ENCODE measurements around the gene NELFA.
"Not testable (repeated sequence)": the region's sequence is repeated elsewhere in the genome, so short reads cannot be mapped to it uniquely, and the experiment has no call there.

NELFA gene

DNA sequence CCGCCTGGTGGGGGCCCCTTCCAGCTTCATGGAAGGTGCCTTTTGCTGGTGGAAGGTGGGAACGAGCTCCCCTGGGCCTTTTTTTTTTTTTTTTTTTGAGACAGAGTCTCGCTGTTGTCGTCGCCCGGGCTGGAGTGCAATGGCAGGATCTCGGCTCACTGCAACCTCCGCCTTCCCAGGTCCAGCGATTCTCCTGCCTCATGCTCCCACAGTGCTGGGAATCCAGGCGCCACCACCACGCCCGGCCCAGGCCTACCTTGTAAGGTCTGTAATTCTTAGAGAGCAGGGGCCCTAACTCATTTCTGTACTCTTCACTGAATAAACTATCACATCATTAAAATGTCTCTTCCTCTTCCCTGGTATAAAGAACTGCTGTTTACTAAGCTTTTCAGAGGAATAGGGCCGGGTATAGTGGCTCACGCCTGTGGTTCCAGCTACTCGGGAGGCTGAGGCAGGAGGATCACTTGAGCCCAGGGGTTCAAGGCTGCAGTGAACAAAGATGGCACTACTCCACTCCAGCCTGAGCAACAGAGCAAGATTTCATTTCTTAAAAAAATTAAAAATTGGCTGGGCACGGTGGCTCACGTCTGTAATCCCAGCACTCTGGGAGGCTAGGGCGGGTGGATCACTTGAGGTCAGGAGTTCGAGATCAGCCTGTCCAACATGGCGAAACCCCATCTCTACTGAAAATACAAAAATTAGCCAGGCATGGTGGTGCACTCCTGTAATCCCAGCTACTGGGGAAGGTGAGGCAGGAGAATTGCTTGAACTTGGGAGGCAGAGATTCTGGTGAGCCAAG, 14.9 kb downstream of the NELFA start:
- DNase-seq: not testable (repeated sequence)

DNA sequence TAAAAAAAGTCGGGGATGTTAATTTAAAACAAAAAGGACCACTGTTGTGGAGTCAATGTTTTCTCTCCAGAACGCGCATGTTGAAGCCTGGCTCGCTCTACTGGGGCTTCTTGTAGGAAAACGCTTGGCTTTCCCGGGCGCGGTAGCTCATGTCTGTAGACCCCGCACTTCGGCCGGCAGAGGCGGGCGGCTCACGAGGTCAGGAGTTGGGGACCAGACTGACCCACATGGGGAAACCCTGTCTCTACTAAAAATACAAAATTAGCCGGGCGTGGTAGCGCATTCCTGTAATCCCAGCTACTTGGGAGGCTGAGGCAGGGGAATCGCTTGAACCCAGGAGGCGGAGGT, 15.6 kb downstream of the NELFA start:
- DNase-seq: no peak

DNA sequence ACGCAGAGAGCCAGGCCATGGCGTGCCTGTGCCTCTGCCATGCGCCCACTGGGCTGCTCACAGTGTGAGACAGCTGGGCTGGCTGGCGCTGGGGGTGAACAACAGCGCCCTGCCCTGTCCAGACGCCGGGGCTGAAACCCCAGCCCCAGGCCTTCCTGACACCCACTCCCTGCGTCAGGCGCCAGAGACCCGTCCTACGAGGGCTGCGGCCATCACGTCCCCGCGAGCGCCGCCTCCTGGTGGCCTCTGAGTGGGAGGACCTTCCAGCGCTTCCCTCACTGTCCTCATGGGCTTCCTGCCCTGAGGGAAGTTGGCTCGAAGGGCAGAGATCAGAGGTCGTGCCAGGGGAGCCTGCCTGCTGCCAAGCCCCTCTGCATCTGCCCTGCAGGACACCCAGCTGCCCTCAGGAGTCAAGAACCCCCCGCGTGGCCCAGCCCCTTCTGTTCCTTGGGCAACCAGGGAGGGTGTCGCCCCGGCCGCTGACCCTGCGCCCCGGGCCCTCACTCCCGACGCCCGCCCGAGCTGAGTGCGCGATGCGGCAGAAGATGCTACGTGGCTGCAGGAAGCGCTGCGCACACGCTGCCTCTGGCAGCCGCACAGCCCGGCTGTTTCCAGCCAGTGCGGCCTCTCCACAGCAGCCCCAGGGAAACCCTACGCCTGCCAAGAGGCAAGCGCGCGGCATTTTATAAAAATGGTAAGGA, 16.2 kb downstream of the NELFA start:
- DNase-seq: no peak

DNA sequence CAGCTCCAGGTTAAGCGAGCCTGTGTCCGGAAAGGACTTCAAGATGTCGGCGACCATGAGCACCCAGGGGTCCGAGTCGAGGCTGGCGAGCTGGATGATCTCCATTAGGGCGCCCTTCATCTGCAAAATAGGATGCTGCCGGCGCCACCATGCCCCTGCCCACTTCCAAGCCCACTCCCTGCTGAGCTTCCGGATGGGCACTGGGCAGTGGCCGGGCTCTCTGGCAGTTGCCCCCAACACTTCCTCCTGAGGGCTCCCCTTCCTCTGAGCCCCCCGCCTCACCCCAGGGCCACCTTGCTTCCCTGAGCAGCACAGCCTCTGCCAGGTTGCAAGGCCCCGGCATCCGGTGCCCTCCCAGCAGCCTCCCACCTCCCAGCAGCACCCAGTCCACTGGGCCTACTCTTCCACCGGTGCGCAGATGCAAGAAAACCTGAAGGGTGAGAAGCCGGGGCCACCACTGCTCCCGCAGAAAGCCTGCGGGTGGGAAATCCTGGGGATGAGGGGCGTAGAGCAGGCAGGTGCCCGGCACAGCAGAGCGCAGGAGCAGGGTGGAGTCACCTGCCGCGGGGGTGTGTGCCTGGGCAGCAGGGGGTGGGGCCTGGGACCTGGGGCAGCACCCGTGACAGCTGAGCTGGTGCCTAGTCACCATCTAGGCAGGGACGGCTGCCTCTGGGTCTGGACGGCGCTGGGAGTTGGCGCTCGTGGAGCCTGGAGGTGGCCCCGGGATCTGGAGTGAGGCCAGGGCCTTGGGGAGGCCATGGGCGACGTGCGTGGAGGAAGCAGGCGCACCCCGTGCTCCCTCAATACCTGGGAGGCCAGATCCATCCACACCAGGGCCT, 17.0 kb downstream of the NELFA start:
- no peak for DNase-seq

DNA sequence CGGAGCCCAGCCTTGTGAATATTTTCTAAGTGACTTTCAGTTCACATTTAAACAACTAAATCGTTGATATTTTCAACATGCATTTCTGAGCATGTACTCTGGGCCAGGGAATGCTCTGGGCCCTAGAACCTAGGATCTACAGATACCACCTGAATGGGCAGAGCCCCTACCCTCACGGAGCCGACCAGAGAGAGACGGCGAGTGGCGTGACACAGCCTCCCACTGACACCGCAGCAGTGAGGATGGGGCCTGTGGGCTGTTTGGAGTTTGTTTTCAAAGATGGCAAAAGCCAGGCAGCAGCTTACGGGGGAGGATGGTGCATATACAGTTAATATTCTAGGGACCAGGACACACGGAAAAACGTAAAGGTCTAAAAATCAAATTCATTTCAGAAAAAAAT, 17.7 kb downstream of the NELFA start:
- no peak for DNase-seq

DNA sequence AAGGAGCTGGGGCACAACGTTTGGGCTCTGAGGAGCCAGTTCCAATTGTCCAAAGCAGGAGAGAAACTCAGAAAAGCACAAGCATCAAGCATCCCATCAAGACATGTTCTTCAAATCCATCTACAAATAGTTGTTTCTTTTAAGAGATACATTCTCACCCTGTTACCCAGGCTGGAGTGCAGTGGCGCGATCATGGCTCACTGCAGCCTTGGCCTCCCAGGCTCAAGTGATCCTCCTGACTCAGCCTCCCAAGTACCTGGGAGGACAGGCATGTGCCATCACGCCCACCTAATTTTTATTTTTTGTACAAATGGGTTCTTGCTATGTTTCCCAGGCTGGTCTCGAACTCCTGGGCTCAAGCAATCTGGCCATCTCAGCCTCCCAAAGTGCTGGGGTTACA, 18.1 kb downstream of the NELFA start:
- no peak for DNase-seq

DNA sequence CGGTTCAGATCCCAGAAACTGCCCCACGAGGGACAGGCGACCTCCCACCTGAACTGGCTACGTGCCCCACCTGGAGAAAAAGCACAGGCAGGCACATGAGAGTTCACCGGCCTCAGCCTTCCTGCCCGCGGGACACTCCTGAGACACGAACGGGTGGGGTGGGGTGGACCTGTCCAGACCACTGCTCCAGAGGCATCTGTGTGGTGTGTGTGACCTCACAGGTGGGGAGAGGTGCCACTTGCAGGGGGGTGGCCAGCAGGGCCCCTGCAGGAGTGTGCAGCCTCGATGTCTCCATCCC, 18.5 kb downstream of the NELFA start:
- DNase-seq: no peak

DNA sequence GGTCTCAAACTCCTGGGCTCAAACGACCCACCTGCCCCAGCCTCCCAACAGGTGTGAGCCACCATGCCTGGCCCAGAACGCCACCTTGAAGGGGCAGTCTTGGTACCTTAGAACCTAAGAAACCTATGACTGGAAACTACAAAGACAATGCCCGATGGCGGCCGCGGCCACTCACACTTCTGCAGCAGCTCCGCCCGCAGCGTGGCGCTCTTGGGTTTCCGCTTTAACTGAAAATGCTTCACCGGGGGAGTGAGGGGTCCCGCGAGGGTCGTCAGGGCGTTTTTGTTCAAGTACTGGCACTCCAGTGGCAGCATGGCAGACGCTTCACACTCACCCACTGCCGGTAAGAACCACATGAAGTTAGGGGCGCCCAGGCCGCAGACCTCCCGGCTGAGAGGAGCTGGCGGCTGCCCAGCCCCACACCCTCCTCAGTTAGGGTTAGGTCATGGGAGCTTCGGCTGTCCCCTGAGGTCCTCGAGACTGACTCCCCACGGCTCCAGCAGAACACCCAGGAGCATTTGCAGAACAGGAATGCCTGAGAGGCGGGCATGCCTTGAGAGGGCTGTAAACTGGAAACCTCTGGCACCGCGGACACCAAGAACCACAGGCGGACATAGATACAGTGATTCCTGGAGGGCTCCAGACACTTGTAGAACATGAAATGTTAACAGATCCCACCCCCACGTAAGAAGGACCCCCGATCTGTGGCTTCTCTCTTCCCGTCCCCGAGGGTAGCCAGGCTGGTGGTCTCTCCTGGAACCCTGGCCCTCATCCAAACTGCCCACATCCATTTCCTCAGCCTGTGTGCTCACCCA, 19.0 kb downstream of the NELFA start:
- DNase-seq: no peak

DNA sequence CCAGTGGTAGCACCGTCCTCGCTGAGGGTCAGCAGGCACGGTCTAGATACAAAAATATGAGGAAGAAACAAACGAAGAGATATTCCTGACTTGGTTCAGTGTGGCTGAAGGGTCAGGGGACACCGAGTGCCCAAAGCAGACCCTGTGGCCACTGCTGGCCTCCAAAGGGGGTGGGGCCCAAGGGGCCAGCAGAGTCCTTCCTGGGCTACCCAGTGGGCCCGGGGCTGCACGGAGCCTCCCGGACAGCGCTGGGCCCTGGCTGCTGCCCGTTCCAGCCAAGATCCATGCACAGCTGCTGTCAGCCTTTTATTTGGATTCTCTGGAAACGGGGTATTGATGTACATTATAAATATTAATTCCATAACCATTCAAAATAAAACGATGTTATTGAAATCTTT, 20.4 kb downstream of the NELFA start:
- no peak for DNase-seq

DNA sequence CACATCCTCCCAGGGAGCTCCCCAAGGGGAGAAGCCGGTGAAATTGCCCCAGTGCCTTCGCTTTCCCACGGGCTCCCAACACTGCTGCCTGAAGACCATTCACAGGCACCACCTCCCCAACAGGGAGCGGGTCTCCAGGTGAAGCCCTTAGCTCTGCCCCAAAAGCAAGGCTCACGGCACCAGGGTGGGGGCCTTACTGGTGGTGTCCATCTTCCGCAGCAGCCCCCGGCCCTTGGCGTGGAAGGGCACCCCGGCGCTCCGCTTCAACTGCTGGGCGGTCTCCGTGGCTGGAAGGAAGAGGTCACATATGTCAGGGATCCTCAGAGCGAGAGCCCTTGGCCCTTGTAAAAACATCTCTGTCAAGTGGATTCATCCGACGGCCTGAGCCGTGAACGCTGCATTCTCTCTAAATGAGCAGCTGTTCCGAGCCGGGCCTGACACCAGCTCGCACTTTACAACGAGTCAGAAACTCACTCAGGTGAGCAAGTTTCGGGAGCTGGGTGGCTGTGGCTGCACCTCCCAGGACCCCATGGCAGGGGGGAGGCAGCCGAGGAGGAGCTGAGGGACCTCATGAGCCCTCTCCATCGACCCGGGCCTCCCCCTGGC, 20.9 kb downstream of the NELFA start:
- no peak for DNase-seq

DNA sequence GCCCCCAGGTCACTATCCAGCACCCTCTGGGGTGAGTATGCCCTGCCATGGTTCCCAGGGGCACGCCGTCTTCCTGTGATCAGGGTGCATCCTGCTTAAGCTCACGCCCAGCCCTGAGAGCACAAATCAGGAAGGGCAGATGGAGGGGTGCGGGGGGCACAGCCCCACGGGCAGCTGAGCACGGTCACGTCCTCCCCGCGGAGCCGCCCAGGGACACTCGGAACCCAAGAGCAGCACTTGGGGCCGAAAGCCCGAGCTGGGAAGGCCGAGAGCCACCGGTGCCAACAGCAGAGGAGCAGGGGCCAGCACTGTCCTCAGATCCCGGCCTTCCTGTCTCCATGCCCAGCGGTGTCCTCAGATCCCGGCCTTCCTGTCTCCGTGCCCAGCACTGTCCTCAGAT, 21.5 kb downstream of the NELFA start:
- DNase-seq: no peak

DNA sequence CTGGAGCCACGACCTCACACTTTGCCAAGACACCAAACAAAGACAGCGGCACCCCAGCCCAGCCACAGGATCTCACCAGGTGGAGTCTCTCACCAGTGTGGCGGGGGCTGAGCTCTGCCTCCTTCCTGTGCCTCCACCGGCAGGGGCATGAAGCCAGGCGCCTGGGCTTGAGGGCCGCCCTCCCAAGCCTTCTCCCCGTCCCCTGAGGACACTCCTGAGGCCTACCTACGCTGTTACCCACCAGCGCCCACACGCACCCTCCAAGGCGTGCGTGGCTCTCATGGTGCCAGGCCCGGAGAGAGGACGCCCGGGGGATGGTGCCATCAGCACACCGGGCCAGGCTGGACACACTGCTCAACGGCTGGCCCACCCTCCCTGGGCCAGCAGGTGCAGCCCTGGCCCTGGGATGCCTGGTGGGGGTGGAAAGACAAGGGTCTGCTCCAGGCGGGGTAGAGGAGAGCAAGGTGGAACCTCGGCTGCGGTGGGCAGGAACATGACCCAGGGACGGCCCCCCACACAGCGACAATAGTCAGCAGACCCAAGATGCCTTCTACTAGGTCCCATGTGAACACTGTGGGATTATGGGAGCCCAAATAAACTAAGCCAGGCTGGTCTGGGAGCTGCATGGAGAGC, 22.1 kb downstream of the NELFA start:
- no peak for DNase-seq

DNA sequence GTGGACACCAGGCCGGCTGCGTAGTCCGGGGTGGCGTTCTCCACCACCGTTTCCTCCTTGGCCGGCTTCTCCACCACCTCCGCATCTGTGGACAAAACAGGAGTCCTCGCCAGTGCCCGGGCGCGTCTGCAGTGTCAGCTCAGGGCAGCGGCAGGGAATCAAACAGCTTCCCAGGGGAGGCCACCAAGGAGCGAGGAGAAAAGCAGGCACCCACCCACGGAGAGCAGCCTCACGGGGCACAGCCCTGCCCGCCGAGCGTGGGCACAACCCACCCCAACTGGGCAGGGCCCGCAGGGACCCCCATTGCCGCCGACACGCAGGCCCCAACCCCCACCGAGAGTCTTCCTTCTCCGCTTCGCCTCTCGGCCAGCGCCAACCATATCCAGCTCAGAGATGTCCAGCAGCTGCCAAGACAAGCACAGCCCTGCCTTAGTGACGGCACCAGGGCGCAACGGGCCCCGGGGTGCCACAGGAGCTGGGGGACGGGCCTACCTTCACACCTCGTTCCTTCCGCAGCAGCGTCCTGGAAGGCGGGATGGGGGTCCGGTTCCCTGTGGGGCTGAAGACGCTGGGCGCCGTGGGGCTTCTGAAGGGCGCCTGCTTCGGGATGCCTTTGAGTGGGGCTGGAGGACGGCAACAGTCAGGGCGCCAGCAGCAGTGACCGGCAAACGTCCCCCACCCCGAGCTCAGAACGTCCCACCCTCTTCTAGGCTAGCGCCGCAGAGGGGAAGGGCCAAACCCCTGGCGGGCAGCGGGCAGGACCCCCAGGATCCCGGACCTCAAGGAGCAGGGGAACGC, 22.8 kb downstream of the NELFA start:
- DNase-seq: no peak

DNA sequence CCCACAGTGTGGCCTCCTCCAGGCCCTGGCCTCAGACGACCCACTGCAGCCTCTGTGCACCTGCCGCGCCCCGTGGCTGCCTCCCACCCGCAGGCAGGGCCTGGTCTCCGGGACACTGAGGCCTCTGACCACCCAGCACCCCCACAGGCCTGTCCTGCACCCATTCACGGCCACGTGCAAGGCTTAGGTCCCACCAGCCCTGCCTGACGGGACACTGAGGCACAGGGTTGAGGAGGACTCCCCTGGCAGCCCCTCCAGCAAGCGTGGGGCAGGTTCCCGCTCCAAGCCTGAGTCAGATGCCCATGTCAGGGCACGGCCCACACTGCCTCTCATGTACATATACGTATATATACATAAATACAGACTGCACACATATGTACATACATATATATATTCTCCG, 23.5 kb downstream of the NELFA start:
- DNase-seq: no peak

DNA sequence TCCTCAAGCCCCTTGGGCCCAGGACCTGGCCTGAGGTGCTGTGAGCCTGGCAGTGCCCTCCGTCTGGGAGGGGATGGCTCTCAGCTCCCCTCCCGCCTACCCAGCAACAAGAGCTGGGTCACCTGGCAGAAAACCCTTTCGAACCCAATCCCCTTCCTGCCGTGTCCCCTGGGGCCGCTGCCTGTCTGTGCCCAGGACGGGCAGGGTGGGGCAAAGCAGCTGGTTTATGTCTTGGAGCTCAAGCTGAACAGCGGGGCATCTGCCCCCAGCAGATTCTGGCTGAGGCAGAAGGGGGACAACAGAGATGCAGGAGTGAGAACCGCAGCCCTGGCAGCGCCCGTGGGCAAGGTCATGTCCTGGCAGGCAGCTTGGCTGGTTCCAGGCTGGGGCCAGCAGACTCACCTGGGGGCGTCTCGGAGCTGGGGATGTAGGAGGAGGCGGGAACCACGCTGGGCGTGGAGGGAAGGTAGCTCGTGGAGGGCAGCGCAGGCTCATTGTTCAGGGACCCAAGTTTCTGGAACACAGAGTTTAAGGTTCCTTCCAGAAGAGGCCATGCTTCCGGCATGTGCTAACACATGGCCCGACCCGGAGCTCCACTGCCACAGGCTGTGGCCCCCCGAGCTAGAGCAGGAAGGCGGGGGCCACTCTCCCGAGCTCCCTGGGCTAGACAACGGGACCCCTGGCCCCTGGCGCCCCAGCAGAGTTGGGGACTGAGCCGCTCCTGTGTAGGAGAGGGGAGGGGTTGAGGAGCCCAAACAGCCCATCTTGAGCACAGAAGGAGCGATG, 24.2 kb downstream of the NELFA start:
- DNase-seq: no peak

DNA sequence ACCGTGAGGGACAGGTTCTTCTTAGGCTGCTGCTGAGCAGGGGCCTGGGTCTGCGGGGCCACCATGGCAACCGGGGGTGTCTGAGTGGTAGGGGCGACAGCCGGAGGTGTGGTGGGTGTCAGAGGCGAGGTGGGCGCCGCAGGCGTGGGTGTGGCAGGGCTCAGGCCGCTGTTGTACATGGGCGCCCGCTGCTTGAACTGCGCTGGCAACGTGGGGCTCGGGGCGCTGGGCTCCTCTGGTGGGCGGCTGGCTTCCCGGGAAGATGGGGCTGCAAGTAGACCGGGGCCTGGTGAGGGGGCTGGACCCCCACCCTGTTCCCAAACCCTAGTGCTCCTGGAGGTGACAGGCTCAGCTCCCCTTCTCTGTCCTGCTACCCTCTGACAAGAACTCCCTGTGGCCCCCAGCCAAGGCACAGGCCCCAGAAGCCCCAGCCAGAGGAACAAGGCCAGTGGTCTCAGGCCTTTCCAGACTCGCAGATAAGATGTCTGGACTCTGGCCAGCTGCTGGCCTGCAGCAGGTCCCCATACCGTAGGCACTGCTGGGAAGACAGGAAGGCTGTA, 24.8 kb downstream of the NELFA start:
- no peak for DNase-seq

DNA sequence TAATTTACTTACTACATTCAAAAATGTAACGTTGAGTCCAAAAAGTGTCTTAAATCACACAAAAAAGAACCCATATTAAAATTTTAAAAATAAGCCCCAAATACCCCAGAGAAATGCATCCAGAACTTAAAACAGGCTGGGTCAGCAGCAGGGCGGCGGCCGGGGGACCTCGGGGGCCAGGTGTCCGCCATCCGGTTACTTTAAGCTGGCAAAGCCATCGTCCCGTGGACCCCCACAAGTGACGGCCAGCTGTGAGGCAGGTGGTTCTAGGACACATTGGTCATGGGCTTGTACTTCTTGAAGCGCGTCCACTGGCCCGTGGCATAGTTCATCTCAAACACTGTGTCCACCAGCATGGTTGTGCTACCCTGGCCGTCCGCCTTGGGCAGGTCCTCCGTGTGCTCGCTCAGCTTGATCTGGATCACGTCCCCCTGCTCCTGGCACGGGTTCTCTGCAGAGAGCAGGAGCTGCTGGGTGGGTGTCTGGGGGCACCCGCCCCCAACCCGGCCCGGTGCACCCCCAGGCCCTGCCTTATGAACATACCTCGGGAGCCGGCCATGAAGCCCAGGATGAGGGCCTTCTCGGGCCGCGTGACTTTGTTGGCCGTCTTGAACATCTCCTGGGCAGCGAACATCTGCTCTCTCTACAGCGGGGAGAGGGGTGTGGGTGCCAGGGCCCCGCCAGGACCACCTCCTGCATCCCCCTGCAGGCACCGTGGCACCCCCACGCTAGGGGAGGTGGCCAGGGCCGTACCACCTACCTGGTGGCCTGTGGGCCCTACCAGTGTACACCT, 25.5 kb downstream of the NELFA start:
- DNase-seq: no peak

DNA sequence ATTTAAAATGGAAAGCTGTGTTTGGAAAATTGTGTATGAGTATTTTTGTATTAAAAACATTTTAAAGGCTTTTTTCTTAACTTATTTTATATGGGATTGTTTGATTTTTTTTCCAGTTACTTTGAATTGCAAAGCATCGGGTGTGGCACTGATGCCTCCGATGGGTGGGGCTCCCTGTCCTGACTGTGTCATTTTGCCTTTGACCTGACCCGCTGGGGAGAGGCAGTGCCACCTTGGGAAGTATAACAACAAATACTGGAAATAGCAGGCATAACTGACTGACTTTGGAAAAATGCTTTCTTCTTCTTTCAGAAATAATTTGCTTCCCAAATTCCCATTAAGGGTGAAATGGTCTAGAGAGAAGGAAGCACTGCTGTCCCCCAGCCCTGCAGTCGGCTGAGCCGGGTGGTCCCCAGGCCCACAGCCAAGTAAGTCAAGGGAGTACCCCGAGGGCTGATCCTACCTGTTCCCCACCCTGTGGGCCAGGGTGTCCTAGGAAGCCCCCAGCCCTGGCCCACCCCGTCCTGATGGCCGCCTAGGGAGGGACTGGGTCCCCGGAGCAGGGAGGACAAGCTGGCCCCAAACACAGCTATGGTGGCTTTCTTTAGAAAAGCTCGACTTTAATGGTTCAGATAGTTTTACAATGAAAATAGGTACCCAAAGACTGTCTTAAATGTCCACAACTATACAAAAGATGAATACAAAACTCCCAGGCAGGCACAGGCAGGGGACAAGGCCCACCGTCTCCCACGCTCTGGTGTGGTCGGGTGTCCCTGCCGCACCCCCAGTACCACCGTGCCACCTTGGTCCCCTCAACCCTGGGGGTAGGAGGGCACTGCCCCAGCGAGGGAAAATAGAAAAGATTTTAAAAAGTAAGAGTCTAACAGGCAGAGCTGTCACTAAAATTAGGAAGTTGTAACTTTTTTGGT, 26.4 kb downstream of the NELFA start:
- no peak for DNase-seq

Data from stimulated activated CD4-positive, alpha-beta T cell treated with anti-CD3 and anti-CD28 coated beads, Interleukin-2, amount 100 ng/mL, for 24 hours (primary cell).